Measurements from ENCODE around the gene TNPO3.

TNPO3 gene

GRCh38 chr7:129083525-129083924, 28.6 kb upstream of the TNPO3 start:
- Histone ChIP-seq H3K9ac (no peak overlapping the region), H3K27ac (no peak overlapping the region), H3K36me3 (ENCODE audit: insufficient read depth) (no peaks in the 10 kb centered on the region), H3K4me1 (ENCODE audit: low read depth, poor library complexity, severe bottlenecking) (peaks cover 4% of the 10 kb centered on the region), H3K27me3 (ENCODE audit: insufficient read depth, low read depth) (no peaks in the 10 kb centered on the region), H3K4me2 (no peak overlapping the region), H3K79me2 (ENCODE audit: insufficient read depth, low read depth) (no peaks in the 10 kb centered on the region), H4K20me1 (ENCODE audit: insufficient read depth) (no peaks in the 10 kb centered on the region), H3K4me3 (IDR thresholded peaks at IDR 0.05; ENCODE audit: insufficient read depth, low read depth, low read length) (no peak overlapping the region), H2AFZ (ENCODE audit: low read depth) (no peak overlapping the region)
- no peak for TF ChIP-seq CTCF (conservative IDR thresholded peaks at IDR 0.05; ENCODE audit: low read depth, low read length)

- Histone ChIP-seq H3K36me3 (ENCODE audit: insufficient read depth) (no peaks in the 10 kb centered on the region), H4K20me1 (ENCODE audit: insufficient read depth) (no peaks in the 10 kb centered on the region), H3K27me3 (ENCODE audit: insufficient read depth, low read depth) (no peaks in the 10 kb centered on the region), H3K79me2 (ENCODE audit: insufficient read depth, low read depth) (no peaks in the 10 kb centered on the region), H3K4me2 (no peak overlapping the region), H3K9ac (no peak overlapping the region), H2AFZ (ENCODE audit: low read depth) (no peak overlapping the region), H3K4me3 (IDR thresholded peaks at IDR 0.05; ENCODE audit: insufficient read depth, low read depth, low read length) (no peak overlapping the region), H3K27ac (no peak overlapping the region), H3K4me1 (ENCODE audit: low read depth, poor library complexity, severe bottlenecking) (peaks cover 10% of the 10 kb centered on the region)
- TF ChIP-seq CTCF (conservative IDR thresholded peaks at IDR 0.05; ENCODE audit: low read depth, low read length), result no peak
These were observed 23.5 kb upstream of the TNPO3 start for GRCh38 chr7:129078455-129078854.

- no peaks in the 10 kb centered on the region for H3K79me2 ChIP-seq (ENCODE audit: insufficient read depth, low read depth)
- no peak overlapping the region for H2AFZ ChIP-seq (ENCODE audit: low read depth)
- H3K4me2 ChIP-seq, result no peak overlapping the region
- H4K20me1 ChIP-seq (ENCODE audit: insufficient read depth), result no peaks in the 10 kb centered on the region
- no peak overlapping the region for H3K9ac ChIP-seq
- peaks cover 26% of the 10 kb centered on the region for H3K4me1 ChIP-seq (ENCODE audit: low read depth, poor library complexity, severe bottlenecking)
- no peak for TF ChIP-seq CTCF (conservative IDR thresholded peaks at IDR 0.05; ENCODE audit: low read depth, low read length)
- no peaks in the 10 kb centered on the region for H3K36me3 ChIP-seq (ENCODE audit: insufficient read depth)
- no peaks in the 10 kb centered on the region for H3K27me3 ChIP-seq (ENCODE audit: insufficient read depth, low read depth)
- H3K27ac ChIP-seq, result no peak overlapping the region
- no peak overlapping the region for H3K4me3 ChIP-seq (IDR thresholded peaks at IDR 0.05; ENCODE audit: insufficient read depth, low read depth, low read length)
These were observed 22.0 kb upstream of the TNPO3 start for GRCh38 chr7:129076886-129077285.

GRCh38 chr7:129074994-129075393, 20.1 kb upstream of the TNPO3 start:
- H3K4me3 ChIP-seq (IDR thresholded peaks at IDR 0.05; ENCODE audit: insufficient read depth, low read depth, low read length), result no peak overlapping the region
- H3K27me3 ChIP-seq (ENCODE audit: insufficient read depth, low read depth), result no peaks in the 10 kb centered on the region
- H3K27ac ChIP-seq, result no peak overlapping the region
- no peaks in the 10 kb centered on the region for H4K20me1 ChIP-seq (ENCODE audit: insufficient read depth)
- no peak overlapping the region for H2AFZ ChIP-seq (ENCODE audit: low read depth)
- H3K4me1 ChIP-seq (ENCODE audit: low read depth, poor library complexity, severe bottlenecking), result peaks cover 36% of the 10 kb centered on the region
- H3K79me2 ChIP-seq (ENCODE audit: insufficient read depth, low read depth), result no peaks in the 10 kb centered on the region
- H3K4me2 ChIP-seq, result no peak overlapping the region
- TF ChIP-seq CTCF (conservative IDR thresholded peaks at IDR 0.05; ENCODE audit: low read depth, low read length), result no peak
- H3K36me3 ChIP-seq (ENCODE audit: insufficient read depth), result no peaks in the 10 kb centered on the region
- no peak overlapping the region for H3K9ac ChIP-seq

Measured in KMS-11 (cell line).